Measurements from ENCODE around the gene SEC14L1. TPM values are rescaled to one million over a fixed set of nuclear protein-coding genes. Genes with fewer than 3 reads are reported as not detected.

SEC14L1 gene
- total RNA-seq, 1 donor from 2014 or later: 144 TPM

GRCh38 chr17:77118251-77118928 lies 22.4 kb upstream of the SEC14L1 start:
- intact Hi-C loops (cut with DNase I): no loop called here
- TF ChIP-seq CTCF (IDR thresholded peaks at IDR 0.05): no peak
- ATAC-seq (peak; percentile 24), DNase-seq (no peak)
- Histone ChIP-seq H3K27ac (peak overlapping the region; percentile 37), H3K36me3 (no peaks in the 10 kb centered on the region), H3K4me3 (no peak overlapping the region), H3K4me1 (peaks cover 55% of the 10 kb centered on the region), H3K9me3 (no peaks in the 10 kb centered on the region), H3K27me3 (no peaks in the 10 kb centered on the region)

GRCh38 chr17:77119668-77120301 lies 21.0 kb upstream of the SEC14L1 start:
- Histone ChIP-seq H3K27ac (peak overlapping the region; percentile 24), H3K36me3 (no peaks in the 10 kb centered on the region), H3K4me1 (peaks cover 61% of the 10 kb centered on the region), H3K27me3 (no peaks in the 10 kb centered on the region), H3K4me3 (no peak overlapping the region), H3K9me3 (no peaks in the 10 kb centered on the region)
- TF ChIP-seq CTCF (IDR thresholded peaks at IDR 0.05): no peak
- ATAC-seq: no peak
- DNase-seq: no peak
- intact Hi-C loops (cut with DNase I): no loop called here

- Histone ChIP-seq H3K36me3 (no peaks in the 10 kb centered on the region), H3K27ac (peak overlapping the region; percentile 42), H3K9me3 (no peaks in the 10 kb centered on the region), H3K4me1 (peaks cover 53% of the 10 kb centered on the region), H3K4me3 (no peak overlapping the region), H3K27me3 (no peaks in the 10 kb centered on the region)
- intact Hi-C loops (cut with DNase I): no loop called here
- DNase-seq (no peak), ATAC-seq (no peak)
- no peak for TF ChIP-seq CTCF (IDR thresholded peaks at IDR 0.05)
Measured at GRCh38 chr17:77120868-77121267, 19.9 kb upstream of the SEC14L1 start.

- no peaks in the 10 kb centered on the region for H3K36me3 ChIP-seq
- no peak for DNase-seq
- peaks cover 31% of the 10 kb centered on the region for H3K4me1 ChIP-seq
- intact Hi-C loops (cut with DNase I): no loop called here
- TF ChIP-seq CTCF (IDR thresholded peaks at IDR 0.05): no peak
- peak; percentile 70 for ATAC-seq
- no peaks in the 10 kb centered on the region for H3K27me3 ChIP-seq
- H3K27ac ChIP-seq: peak overlapping the region; percentile 71
- H3K9me3 ChIP-seq: no peaks in the 10 kb centered on the region
- no peak overlapping the region for H3K4me3 ChIP-seq
Measured at GRCh38 chr17:77124192-77124889, 16.4 kb upstream of the SEC14L1 start.

GRCh38 chr17:77125432-77125901 lies 15.3 kb upstream of the SEC14L1 start:
- Histone ChIP-seq H3K36me3 (no peaks in the 10 kb centered on the region), H3K9me3 (no peaks in the 10 kb centered on the region), H3K4me1 (peaks cover 37% of the 10 kb centered on the region), H3K27me3 (no peaks in the 10 kb centered on the region), H3K27ac (no peak overlapping the region), H3K4me3 (no peak overlapping the region)
- intact Hi-C loops (cut with DNase I): no loop called here
- ATAC-seq (no peak), DNase-seq (no peak)
- no peak for TF ChIP-seq CTCF (IDR thresholded peaks at IDR 0.05)

All from upper lobe of right lung (tissue), 1 donor.